ENCODE results near the gene ETV6.
"Not testable (repeated sequence)": the region's sequence is repeated elsewhere in the genome, so short reads cannot be mapped to it uniquely, and the experiment has no call there.

Gene ETV6

GRCh38 chr12:11649413-11650285 lies at the start of gene ETV6:
TSS of gene ETV6 (plus strand) at chr12:11649674. CDS start at chr12:11650128, 454 bp downstream.
- DNase-seq, result peak; percentile 92

GRCh38 chr12:11600199-11600598 lies 49.3 kb upstream of the ETV6 start:
- DNase-seq, result no peak

GRCh38 chr12:11601647-11602046 lies 47.8 kb upstream of the ETV6 start:
- no peak for DNase-seq

- no peak for DNase-seq
Observed at GRCh38 chr12:11607313-11608081, 42.0 kb upstream of the ETV6 start.

GRCh38 chr12:11609045-11609444 lies 40.4 kb upstream of the ETV6 start:
- no peak for DNase-seq

GRCh38 chr12:11615481-11615880 lies 34.0 kb upstream of the ETV6 start:
- no peak for DNase-seq

GRCh38 chr12:11618046-11618445 lies 31.4 kb upstream of the ETV6 start:
- no peak for DNase-seq

GRCh38 chr12:11621797-11622423 lies 27.6 kb upstream of the ETV6 start:
- no peak for DNase-seq

- no peak for DNase-seq
Observed at GRCh38 chr12:11622876-11623281, 26.6 kb upstream of the ETV6 start.

- DNase-seq, result no peak
Observed at GRCh38 chr12:11623382-11623781, 26.1 kb upstream of the ETV6 start.

GRCh38 chr12:11624116-11624515 lies 25.4 kb upstream of the ETV6 start:
- no peak for DNase-seq

GRCh38 chr12:11627709-11628108 lies 21.8 kb upstream of the ETV6 start:
- not testable (repeated sequence) for DNase-seq

GRCh38 chr12:11628353-11628752 lies 21.1 kb upstream of the ETV6 start:
- no peak for DNase-seq

- DNase-seq, result no peak
Observed at GRCh38 chr12:11630046-11630706, 19.3 kb upstream of the ETV6 start.

GRCh38 chr12:11631288-11631687 lies 18.2 kb upstream of the ETV6 start:
- DNase-seq, result no peak

- not testable (repeated sequence) for DNase-seq
Observed at GRCh38 chr12:11631881-11632280, 17.6 kb upstream of the ETV6 start.

- DNase-seq, result no peak
Observed at GRCh38 chr12:11633968-11634367, 15.5 kb upstream of the ETV6 start.

- no peak for DNase-seq
Observed at GRCh38 chr12:11635341-11635740, 14.1 kb upstream of the ETV6 start.

- DNase-seq, result no peak
Observed at GRCh38 chr12:11638315-11638916, 11.1 kb upstream of the ETV6 start.

- DNase-seq, result no peak
Observed at GRCh38 chr12:11639454-11639853, 10.0 kb upstream of the ETV6 start.

- no peak for DNase-seq
Observed at GRCh38 chr12:11641522-11641921, 8.0 kb upstream of the ETV6 start.

GRCh38 chr12:11642785-11643184 lies 6.7 kb upstream of the ETV6 start:
- no peak for DNase-seq

- DNase-seq, result no peak
Observed at GRCh38 chr12:11645391-11645790, 4.1 kb upstream of the ETV6 start.

Measured in activated CD4-positive, alpha-beta T cell treated with anti-CD3 and anti-CD28 coated beads, Interleukin-2, amount 50 U/mL, for 16 hours (primary cell).